K562 (cell line): ENCODE data around the gene TOMM6. TPM values are rescaled to one million over a fixed set of nuclear protein-coding genes. Genes with fewer than 3 reads are reported as not detected.

Experiments
- ATAC-seq: fragments of 200-7000 bp; cut with Tn5 transposase; 3 replicates; pipeline ENCODE4 v1.9.1; 2020; ENCODE audit warnings: moderate library complexity
- BruUV-seq: library from RNA; stranded (reverse); fragments of 400-500 nt; replicated peaks from 2 replicates; lab custom pipeline; 2021; lab: Mats Ljungman, UMichigan
- CTCF ChIA-PET: fragments of 300-600 bp; formaldehyde crosslinking; extraction: SDS; loops from one replicate; lab custom pipeline; 2021; ENCODE audit warnings: low intra/inter-chr PET ratio; lab: Yijun Ruan, JAX
- POLR2A ChIA-PET: fragments of 300-600, 350-650 bp; sonication (Branson Sonifier 250); formaldehyde crosslinking; extraction: SDS; loops from one replicate; lab custom pipeline; 2021; ENCODE audit warnings: antibody characterized with exemption, inconsistent platforms; lab: Yijun Ruan, JAX
- DNase-seq, 4 experiments: peaks; one replicate each; pipeline versions ENCODE4 v3.0.0 to v3.0.0-alpha.2; 2011 to 2018; ENCODE audit warnings: low spot score in 3 of 4, mixed read lengths in 3 of 4; ENCODE audit errors: extremely low read depth in 1 of 4
- FAIRE-seq: peaks from 2 replicates; lab custom pipeline; 2011; peaks lifted over from hg19 to GRCh38; lab: Jason Lieb, UNC
- H2AFZ ChIP-seq: 2 replicates; pipeline ENCODE4 v1.6.0; 2011; ENCODE audit warnings: low read depth, low read length, control low read depth, inconsistent platforms
- H3K27ac ChIP-seq: fragments of 200-600 bp; 3 replicates; pipeline ENCODE4 v1.8.0; 2011; ENCODE audit warnings: low read depth, mild to moderate bottlenecking, control low read depth, inconsistent platforms, low read length, moderate library complexity, mixed read lengths; ENCODE audit errors: extremely low read depth
- H3K27me3 ChIP-seq, 2 experiments: fragments of 300-600 bp in 1 of 2; 2 replicates in 1 of 2; 3 replicates in 1 of 2; pipeline versions ENCODE4 v1.6.0 to v1.8.0; 2011; ENCODE audit warnings: inconsistent platforms in 2 of 2, low read length in 2 of 2, mild to moderate bottlenecking in 1 of 2, mixed read lengths in 1 of 2, moderate library complexity in 1 of 2; ENCODE audit not compliant: control insufficient read depth in 2 of 2, insufficient read depth in 2 of 2
- H3K36me3 ChIP-seq: fragments of 300-600 bp; 3 replicates; pipeline ENCODE4 v1.8.0; 2011; ENCODE audit warnings: mild to moderate bottlenecking, low read length, inconsistent platforms; ENCODE audit not compliant: control insufficient read depth, insufficient read depth
- H3K4me1 ChIP-seq, 2 experiments: fragments of 200-600 bp in 1 of 2; replicated peaks in 1 of 2; 2 replicates in 1 of 2; 3 replicates in 1 of 2; pipeline versions ENCODE4 v1.5.1 to v1.8.0; 2011; ENCODE audit warnings: inconsistent platforms in 2 of 2, low read length in 2 of 2, mild to moderate bottlenecking in 1 of 2, mixed read lengths in 1 of 2, moderate library complexity in 1 of 2; ENCODE audit not compliant: control insufficient read depth in 2 of 2, insufficient read depth in 2 of 2
- H3K4me2 ChIP-seq: 2 replicates; pipeline ENCODE4 v1.6.1; 2011; ENCODE audit warnings: low read length, control low read depth, inconsistent platforms, mixed read lengths; ENCODE audit not compliant: insufficient read depth
- H3K4me3 ChIP-seq: fragments of 200-600 bp; sonication (generic), shearing (Covaris generic); 2 replicates; pipeline ENCODE4 v1.5.1; 2016; ENCODE audit warnings: control low read depth, inconsistent platforms
- H3K79me2 ChIP-seq: fragments of 200-600 bp; 3 replicates; pipeline ENCODE4 v1.8.0; 2011; ENCODE audit warnings: low read length, inconsistent platforms; ENCODE audit not compliant: control insufficient read depth, insufficient read depth
- H3K9ac ChIP-seq, 2 experiments: 2 replicates each; pipeline versions ENCODE4 v1.6.0 to v1.6.1; 2011; ENCODE audit warnings: low read depth in 2 of 2, low read length in 2 of 2, control low read depth in 1 of 2, inconsistent platforms in 1 of 2, mild to moderate bottlenecking in 1 of 2, mixed read lengths in 1 of 2; ENCODE audit not compliant: insufficient read depth in 1 of 2
- H3K9me1 ChIP-seq: one replicate; pipeline ENCODE4 v1.6.0; 2011; ENCODE audit warnings: inconsistent platforms, mild to moderate bottlenecking, low read length, moderate library complexity; ENCODE audit not compliant: control insufficient read depth, insufficient read depth
- H3K9me3 ChIP-seq: replicated peaks from 2 replicates; pipeline ENCODE4 v1.5.1; 2011; ENCODE audit warnings: low read depth, low read length, inconsistent platforms; ENCODE audit not compliant: control insufficient read depth, insufficient read depth
- H4K20me1 ChIP-seq: replicated peaks from 2 replicates; pipeline ENCODE4 v1.6.1; 2011; ENCODE audit warnings: low read length, inconsistent platforms, mixed read lengths; ENCODE audit not compliant: control insufficient read depth, insufficient read depth
- WGBS: fragments of 100-300 bp; shearing (Covaris generic); methylation state at CpG from one replicate; pipeline ENCODE4 v1.1.6; 2016; ENCODE audit warnings: low coverage, mixed read lengths; ENCODE audit not compliant: insufficient coverage; ENCODE audit errors: missing lambda C conversion rate; 5-methylcytosine and 5-hydroxymethylcytosine counted together
- in situ Hi-C: fragments of 300-500 bp; cut with MboI; formaldehyde crosslinking; loops from 4 replicates; pipeline ENCODE4 v1.15.0; 2018; ENCODE audit warnings: inconsistent platforms, mixed read lengths
- intact Hi-C: fragments of 100-400 bp; cut with micrococcal nuclease; formaldehyde crosslinking; loops from 2 replicates; pipeline ENCODE4 v1.14.2; 2022
- polyA plus RNA-seq, 8 experiments: library from polyadenylated mRNA; depleted of rRNA in 4 of 8; stranded (reverse) in 5 of 8; unstranded in 3 of 8; fragments of >200 nt; fragmentation: Nextera tagmentation in 2 of 8; fragmentation: Illumina TruSeq in 1 of 8; extraction: Ambion mirVana in 2 of 8; extraction: Trizol in 1 of 8; gene quantifications; 2 replicates each; pipeline versions ENCODE4 v1.2.1 to v1.2.3, GENCODE V29; 2011 to 2014; ENCODE audit warnings: inconsistent platforms in 1 of 8, missing spikeins in 1 of 8
- total RNA-seq, 7 experiments: library from RNA; depleted of rRNA in 6 of 7; stranded (reverse); fragments of >200 nt in 6 of 7; fragmentation: Illumina TruSeq in 2 of 7; extraction: Trizol in 2 of 7; gene quantifications; 2 replicates each; pipeline versions ENCODE4 v1.2.1 to v1.2.3, GENCODE V29; 2011 to 2021; ENCODE audit warnings: low replicate concordance in 1 of 7
- TF ChIP-seq, protein P1 (sequence below), 2 experiments: fragments of 450-650 bp in 1 of 2; IDR thresholded peaks; 2 replicates each; pipeline ENCODE4 v1.6.1; 2011 to 2017; ENCODE audit warnings: low read depth in 2 of 2, antibody characterized with exemption in 1 of 2, borderline replicate concordance in 1 of 2, low read length in 1 of 2, mild to moderate bottlenecking in 1 of 2, mixed read lengths in 1 of 2; ENCODE audit not compliant: control insufficient read depth in 1 of 2

Gene TOMM6
- total and polyA plus RNA-seq, 9 of the 15 experiments (the other 6 are each of a cell fraction or from before 2014, with no cell fraction given) = 380 to 2,097 (median 1,065) TPM

DNA sequence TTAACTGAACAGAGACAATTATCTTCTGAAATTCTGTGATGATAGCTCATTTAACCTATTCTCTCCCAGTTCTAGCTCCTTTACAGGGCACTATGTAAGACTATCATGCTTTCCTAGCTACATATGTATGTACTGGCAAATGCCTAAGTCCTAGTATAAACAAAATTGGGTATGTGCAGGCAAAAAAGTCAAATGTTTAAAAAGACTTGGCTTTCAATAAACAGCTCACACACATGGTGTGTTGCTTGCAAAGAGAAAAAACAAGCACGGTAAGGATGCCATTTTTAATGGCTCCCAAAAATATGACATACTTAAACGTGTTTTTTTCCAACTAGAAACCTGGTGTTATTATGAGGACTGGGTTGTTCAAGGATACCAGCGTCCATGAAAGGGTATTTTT is 44.8 kb downstream of the TOMM6 start:
- no peak overlapping the region for H3K9ac ChIP-seq
- H4K20me1 ChIP-seq = no peaks in the 10 kb centered on the region
- H3K79me2 ChIP-seq = no peaks in the 10 kb centered on the region
- H3K4me2 ChIP-seq = no peak overlapping the region
- ChIA-PET CTCF (no interaction called here), POLR2A (interaction anchor here (1.3 to 1.9 kb wide), 5 partner anchors 10 to 45 kb away, joined by 3 to 9 read pairs (median 4); partner anchors contain the start of gene TOMM6)
- peaks cover 0 to 13% of the 10 kb centered on the region in 2 experiments; a peak in 3 of 5 replicates for H3K4me1 ChIP-seq
- no peaks in the 10 kb centered on the region for H3K9me3 ChIP-seq
- H3K27me3 ChIP-seq = no peaks in the 10 kb centered on the region
- no TSS peak for BruUV-seq
- intact Hi-C loops = no loop called here
- no peaks in the 10 kb centered on the region for H3K9me1 ChIP-seq
- TF ChIP-seq, protein P1, sequence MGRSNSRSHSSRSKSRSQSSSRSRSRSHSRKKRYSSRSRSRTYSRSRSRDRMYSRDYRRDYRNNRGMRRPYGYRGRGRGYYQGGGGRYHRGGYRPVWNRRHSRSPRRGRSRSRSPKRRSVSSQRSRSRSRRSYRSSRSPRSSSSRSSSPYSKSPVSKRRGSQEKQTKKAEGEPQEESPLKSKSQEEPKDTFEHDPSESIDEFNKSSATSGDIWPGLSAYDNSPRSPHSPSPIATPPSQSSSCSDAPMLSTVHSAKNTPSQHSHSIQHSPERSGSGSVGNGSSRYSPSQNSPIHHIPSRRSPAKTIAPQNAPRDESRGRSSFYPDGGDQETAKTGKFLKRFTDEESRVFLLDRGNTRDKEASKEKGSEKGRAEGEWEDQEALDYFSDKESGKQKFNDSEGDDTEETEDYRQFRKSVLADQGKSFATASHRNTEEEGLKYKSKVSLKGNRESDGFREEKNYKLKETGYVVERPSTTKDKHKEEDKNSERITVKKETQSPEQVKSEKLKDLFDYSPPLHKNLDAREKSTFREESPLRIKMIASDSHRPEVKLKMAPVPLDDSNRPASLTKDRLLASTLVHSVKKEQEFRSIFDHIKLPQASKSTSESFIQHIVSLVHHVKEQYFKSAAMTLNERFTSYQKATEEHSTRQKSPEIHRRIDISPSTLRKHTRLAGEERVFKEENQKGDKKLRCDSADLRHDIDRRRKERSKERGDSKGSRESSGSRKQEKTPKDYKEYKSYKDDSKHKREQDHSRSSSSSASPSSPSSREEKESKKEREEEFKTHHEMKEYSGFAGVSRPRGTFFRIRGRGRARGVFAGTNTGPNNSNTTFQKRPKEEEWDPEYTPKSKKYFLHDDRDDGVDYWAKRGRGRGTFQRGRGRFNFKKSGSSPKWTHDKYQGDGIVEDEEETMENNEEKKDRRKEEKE (IDR thresholded peaks at IDR 0.05; ENCODE audit: borderline replicate concordance in 1 of 2, control insufficient read depth in 1 of 2, low read depth in 2 of 2, low read length in 1 of 2) = no peak
- TF ChIP-seq, all 486 proteins: peak for 0
- WGBS = 31% methylated on average over 3 of the region's 3 CpGs
- DNase-seq = no peak
- no peak for FAIRE-seq
- Histone ChIP-seq H3K36me3 (no peaks in the 10 kb centered on the region), H3K4me3 (no peak overlapping the region), H3K27ac (no peak overlapping the region), H2AFZ (no peak overlapping the region)
- no peak for ATAC-seq
- in situ Hi-C loops = no loop called here
